ENCODE data around the gene RAB21.

Gene RAB21

GRCh38 chr12:71849109-71849851, 94.6 kb downstream of the RAB21 start:
- WGBS: 93% methylated on average over 8 of the region's 8 CpGs
- Histone ChIP-seq H3K4me3 (ENCODE audit: low read length) (no peak overlapping the region), H3K9ac (ENCODE audit: low read depth, low read length) (no peak overlapping the region), H3K9me3 (ENCODE audit: insufficient read depth, low read depth, low read length) (no peaks in the 10 kb centered on the region), H3K36me3 (ENCODE audit: insufficient read depth, low read length) (peaks cover 3% of the 10 kb centered on the region; the same call in 1 of the 2 replicates), H3K4me1 (ENCODE audit: insufficient read depth, low read length) (no peaks in the 10 kb centered on the region), H3K27me3 (ENCODE audit: insufficient read depth, low read length) (no peaks in the 10 kb centered on the region), H3K27ac (ENCODE audit: low read depth, low read length) (no peak overlapping the region)

Data from HUES64 (cell line).